Measurements from ENCODE around the gene TRAPPC2. TPM values are rescaled to one million over a fixed set of nuclear protein-coding genes. Genes with fewer than 3 reads are reported as not detected.

The TRAPPC2 gene
- total RNA-seq: 10 to 100 TPM; 12.6 to 16.1 (median 14.9) TPM

DNA sequence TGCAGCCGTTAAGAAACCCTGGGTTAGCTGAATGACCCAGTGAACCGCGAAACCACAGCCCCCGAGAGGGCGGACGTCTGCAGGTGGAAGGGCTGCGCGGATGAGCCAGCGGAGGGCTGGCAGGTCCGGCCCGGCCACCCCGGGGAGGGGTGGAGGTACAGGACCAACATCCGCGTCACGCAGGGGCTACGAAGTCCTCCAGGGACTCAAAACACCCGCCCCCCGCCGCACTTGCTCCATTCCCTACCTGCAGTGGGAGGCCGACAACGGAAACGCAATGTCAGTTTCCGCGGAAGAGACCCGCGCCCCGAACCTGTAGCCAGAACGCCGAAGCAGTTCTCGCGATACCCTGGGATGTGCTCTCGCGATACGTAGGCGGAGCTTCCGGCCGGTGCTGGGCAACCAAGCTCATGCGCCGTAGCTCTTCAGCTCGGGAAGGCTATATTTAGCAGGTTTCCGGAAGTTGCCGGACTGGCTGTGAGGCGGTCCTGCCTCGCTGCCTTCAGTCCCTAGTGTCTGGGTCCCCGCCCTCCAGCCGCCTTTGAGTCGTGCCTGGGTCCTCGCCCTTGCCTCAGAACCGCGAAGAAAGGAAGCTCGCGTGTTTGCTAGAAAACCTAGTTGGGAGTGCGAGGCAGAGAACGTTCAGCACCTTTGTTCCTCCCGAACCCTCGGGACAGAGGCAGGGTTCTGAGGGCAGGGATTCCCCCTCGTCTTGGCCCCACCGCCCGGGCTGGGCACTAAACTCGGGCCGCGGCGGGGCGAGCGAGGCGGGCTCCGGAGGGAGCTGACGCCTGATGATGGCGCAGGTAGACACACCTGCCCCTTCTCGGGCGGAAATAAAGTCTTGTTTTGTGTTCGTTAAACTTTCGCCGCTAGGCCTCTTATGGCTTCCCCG is at the start of gene TRAPPC2, which contains the start of gene OFD1:
TRAPPC2 (minus strand) TSS at position 343 of the 895 bp plus-strand sequence. CDS start 14,657 bp downstream, outside the sequence.
OFD1 (plus strand) TSS at position 471 of the 895 bp plus-strand sequence; CDS start at position 795, 324 bp downstream.
- peak in 1 of 2 donors; percentile 57 for TF ChIP-seq POLR2A (IDR thresholded peaks at IDR 0.05)
- TF ChIP-seq, protein P1, sequence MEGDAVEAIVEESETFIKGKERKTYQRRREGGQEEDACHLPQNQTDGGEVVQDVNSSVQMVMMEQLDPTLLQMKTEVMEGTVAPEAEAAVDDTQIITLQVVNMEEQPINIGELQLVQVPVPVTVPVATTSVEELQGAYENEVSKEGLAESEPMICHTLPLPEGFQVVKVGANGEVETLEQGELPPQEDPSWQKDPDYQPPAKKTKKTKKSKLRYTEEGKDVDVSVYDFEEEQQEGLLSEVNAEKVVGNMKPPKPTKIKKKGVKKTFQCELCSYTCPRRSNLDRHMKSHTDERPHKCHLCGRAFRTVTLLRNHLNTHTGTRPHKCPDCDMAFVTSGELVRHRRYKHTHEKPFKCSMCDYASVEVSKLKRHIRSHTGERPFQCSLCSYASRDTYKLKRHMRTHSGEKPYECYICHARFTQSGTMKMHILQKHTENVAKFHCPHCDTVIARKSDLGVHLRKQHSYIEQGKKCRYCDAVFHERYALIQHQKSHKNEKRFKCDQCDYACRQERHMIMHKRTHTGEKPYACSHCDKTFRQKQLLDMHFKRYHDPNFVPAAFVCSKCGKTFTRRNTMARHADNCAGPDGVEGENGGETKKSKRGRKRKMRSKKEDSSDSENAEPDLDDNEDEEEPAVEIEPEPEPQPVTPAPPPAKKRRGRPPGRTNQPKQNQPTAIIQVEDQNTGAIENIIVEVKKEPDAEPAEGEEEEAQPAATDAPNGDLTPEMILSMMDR (IDR thresholded peaks at IDR 0.05): no peak
- H3K4me3 ChIP-seq (ENCODE audit: low read depth, poor library complexity, severe bottlenecking): peak within 1 kb of the TSS; percentile 58
- intact Hi-C loops (cut with DNase I; ENCODE audit: low total_unique reads): loop anchor here (10.0 kb wide), 1 partner anchor 70 kb away; no protein-coding TSS in a partner anchor
- 0 to 1% methylated on average over 8 to 56 of the region's 75 CpGs for WGBS, 2 donors
- DNase-seq (ENCODE audit: low spot score in 2 of 2): peak; percentile 90 to 98

DNA sequence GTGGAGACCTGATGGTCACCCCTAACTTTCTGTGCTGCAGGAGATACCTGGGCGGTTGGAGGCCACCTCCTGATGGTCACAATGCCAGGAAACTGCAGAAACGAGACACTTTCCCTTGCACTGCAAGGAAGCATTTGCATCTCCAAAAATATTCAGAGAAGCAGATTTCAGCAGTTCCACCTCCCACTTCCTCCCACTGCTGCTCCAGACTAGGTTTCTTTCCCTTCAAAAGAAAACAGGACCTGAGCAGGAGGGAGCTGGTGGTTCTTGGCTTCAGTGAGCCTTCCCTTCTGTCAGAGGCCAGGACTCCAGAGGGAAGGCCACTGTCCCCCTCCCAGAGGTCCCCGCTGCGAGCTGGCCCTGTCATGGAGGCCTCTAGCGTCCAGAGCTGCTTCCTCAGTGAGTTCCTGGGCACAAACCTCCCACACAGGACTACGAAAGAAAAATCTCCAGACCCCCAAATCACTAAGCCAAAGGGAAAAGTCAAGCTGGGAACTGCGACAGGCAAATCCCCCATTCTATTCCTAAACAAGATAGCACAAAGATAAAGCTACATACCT is 46.5 kb upstream of the TRAPPC2 start:
- TF ChIP-seq, protein P1 (IDR thresholded peaks at IDR 0.05): no peak
- no peak for TF ChIP-seq POLR2A (IDR thresholded peaks at IDR 0.05)
- WGBS, 2 donors: 73 to 79% methylated on average over 2 to 7 of the region's 7 CpGs
- intact Hi-C loops (cut with DNase I; ENCODE audit: low total_unique reads): no loop called here
- no peak overlapping the region for H3K4me3 ChIP-seq (ENCODE audit: low read depth, poor library complexity, severe bottlenecking)
- no peak for DNase-seq (ENCODE audit: low spot score in 2 of 2)

DNA sequence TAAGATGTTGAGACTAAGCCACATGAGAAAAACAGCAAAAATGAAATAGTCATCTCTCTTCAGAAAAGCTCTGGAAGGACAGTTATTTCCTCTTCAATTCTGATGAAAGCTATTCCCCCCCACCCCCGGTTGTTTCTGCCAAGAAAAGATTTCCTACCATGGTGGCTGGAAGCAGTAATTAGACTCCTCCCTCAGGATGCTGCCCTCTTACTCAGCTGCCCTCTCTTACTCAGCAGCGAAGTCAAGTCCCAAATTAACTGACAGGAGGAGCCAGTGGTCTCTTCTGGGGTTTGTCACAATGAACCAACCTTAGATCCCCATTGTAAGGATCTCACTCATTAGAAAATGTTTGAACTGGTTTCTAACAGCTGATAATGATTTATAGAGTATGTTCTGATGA is 44.5 kb upstream of the TRAPPC2 start:
- no peak for DNase-seq (ENCODE audit: low spot score in 2 of 2)
- WGBS, 2 donors: 39 to 46% methylated on average over 2 of the region's 2 CpGs
- TF ChIP-seq, protein P1 (IDR thresholded peaks at IDR 0.05): no peak
- TF ChIP-seq POLR2A (IDR thresholded peaks at IDR 0.05): no peak
- H3K4me3 ChIP-seq (ENCODE audit: low read depth, poor library complexity, severe bottlenecking): no peak overlapping the region
- intact Hi-C loops (cut with DNase I; ENCODE audit: low total_unique reads): no loop called here

DNA sequence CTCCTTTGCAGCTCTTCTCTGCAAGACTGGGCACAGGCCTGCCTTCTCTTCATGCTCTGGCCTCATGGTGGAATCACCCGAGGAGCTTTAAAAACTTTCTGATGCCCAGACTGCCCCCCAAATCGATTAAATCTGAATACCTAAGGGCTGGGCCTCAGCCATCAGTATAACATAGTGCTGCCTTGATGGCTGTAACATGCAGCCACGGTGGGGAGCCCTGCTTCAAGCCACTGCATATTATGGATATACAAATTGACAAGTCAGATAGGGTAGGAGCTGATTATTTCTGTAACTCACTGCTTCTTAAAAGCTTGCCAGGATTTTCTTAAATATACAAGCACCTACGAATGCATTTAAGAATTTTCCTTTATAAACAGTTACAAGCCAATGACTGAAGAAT is 42.0 kb upstream of the TRAPPC2 start:
- intact Hi-C loops (cut with DNase I; ENCODE audit: low total_unique reads): no loop called here
- no peak overlapping the region for H3K4me3 ChIP-seq (ENCODE audit: low read depth, poor library complexity, severe bottlenecking)
- WGBS, 2 donors: 75 to 88% methylated on average over 4 of the region's 4 CpGs
- no peak for DNase-seq (ENCODE audit: low spot score in 2 of 2)
- TF ChIP-seq, protein P1 (IDR thresholded peaks at IDR 0.05): no peak
- TF ChIP-seq POLR2A (IDR thresholded peaks at IDR 0.05): no peak

DNA sequence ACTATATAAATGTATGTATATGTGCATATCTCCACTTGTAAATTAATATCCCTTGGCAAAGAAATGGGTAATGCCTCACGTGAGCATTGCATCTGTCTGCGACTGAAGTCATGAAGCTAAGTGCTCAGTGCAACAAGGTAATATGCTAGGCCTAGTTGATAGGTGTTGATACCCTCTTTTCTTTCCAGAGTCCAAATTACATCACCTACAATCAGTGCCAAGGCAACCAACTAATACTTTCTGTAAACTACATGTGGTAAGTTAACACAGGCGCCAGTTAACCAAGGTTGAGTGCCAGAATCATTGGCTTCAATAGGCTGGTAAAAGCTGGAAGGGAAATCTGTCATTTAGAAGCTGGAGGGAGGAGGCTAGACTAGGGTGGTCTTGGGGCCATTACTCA is 41.4 kb upstream of the TRAPPC2 start:
- no peak overlapping the region for H3K4me3 ChIP-seq (ENCODE audit: low read depth, poor library complexity, severe bottlenecking)
- TF ChIP-seq POLR2A (IDR thresholded peaks at IDR 0.05): no peak
- TF ChIP-seq, protein P1 (IDR thresholded peaks at IDR 0.05): no peak
- DNase-seq (ENCODE audit: low spot score in 2 of 2): no peak
- WGBS, 2 donors: 88 to 96% methylated on average over 3 of the region's 3 CpGs
- intact Hi-C loops (cut with DNase I; ENCODE audit: low total_unique reads): no loop called here
